Thoracic aorta endothelial cell (primary cell): ENCODE data around the gene GPRIN2. TPM values are rescaled to one million over a fixed set of nuclear protein-coding genes. Genes with fewer than 3 reads are reported as not detected.

ENCODE experiments used
- total RNA-seq: library from RNA; depleted of rRNA; stranded (reverse); fragments of >200 nt; gene quantifications from 2 replicates; pipeline ENCODE4 v1.2.3, GENCODE V29; 2012

The GPRIN2 gene
- total RNA-seq: not detected in 2 replicates

GRCh38 chr10:46556515-46557318 lies at the start of gene GPRIN2:
Gene GPRIN2 (minus strand): TSS chr10:46556658. CDS start chr10:46550736, 5,922 bp downstream.

GRCh38 chr10:46578474-46579178 lies 22.2 kb upstream of the GPRIN2 start, which contains the start of gene SYT15:
Gene SYT15 (plus strand): TSS chr10:46579128. CDS start chr10:46579169, 41 bp downstream.

Other genes starting within 250 kb of the GPRIN2 start
- not detected in 2 replicates for gene ANXA8L1, start 180.9 kb downstream of the GPRIN2 start, total RNA-seq
- gene NPY4R, start 90.7 kb downstream of the GPRIN2 start, total RNA-seq: not detected in 2 replicates
- gene SYT15, start 22.5 kb upstream of the GPRIN2 start, total RNA-seq: 0.13 and 0.14 TPM in 2 replicates